Keratinocyte (primary cell): ENCODE measurements around the gene AP1M1.

Experiments used
- CTCF ChIP-seq, 3 experiments: IDR thresholded peaks in 1 of 3; conservative IDR thresholded peaks in 1 of 3; optimal IDR thresholded peaks in 1 of 3; 2 replicates in 2 of 3; 3 replicates in 1 of 3; pipeline versions ENCODE3 to v1.5.1; 2011; ENCODE audit warnings: low read length in 3 of 3, mild to moderate bottlenecking in 3 of 3, moderate library complexity in 2 of 3, control low read depth in 1 of 3, inconsistent platforms in 1 of 3; ENCODE audit not compliant: insufficient read depth in 2 of 3; ENCODE audit errors: extremely low read depth in 1 of 3
- EZH2 ChIP-seq: IDR thresholded peaks from one replicate; pipeline ENCODE4 v1.6.1; 2012; ENCODE audit warnings: inconsistent platforms, mild to moderate bottlenecking, low read length, moderate library complexity

GRCh38 chr19:16155128-16155527 is 42.6 kb upstream of the AP1M1 start:
- TF ChIP-seq CTCF (optimal IDR thresholded peaks at IDR 0.05 in 1 of 3, IDR thresholded peaks at IDR 0.05 in 1 of 3, conservative IDR thresholded peaks at IDR 0.05 in 1 of 3; ENCODE audit: extremely low read depth in 1 of 3, insufficient read depth in 2 of 3, low read length in 3 of 3) (no peak), EZH2 (no peak)
